WTC11 (cell line): ENCODE data around the gene UBXN6. TPM values are rescaled to one million over a fixed set of nuclear protein-coding genes. Genes with fewer than 3 reads are reported as not detected.

ENCODE experiments used
- ATAC-seq: fragments of 200-7000 bp; cut with Tn5 transposase; 2 replicates; pipeline ENCODE4 v1.10.0; 2021; ENCODE audit warnings: mild to moderate bottlenecking, moderate library complexity
- CTCF ChIA-PET: fragments of 300-600 bp; sonication (Branson Sonifier 250); formaldehyde crosslinking; loops from one replicate; lab custom pipeline; 2021; ENCODE audit warnings: antibody characterized with exemption; lab: Charles Lee
- POLR2A ChIA-PET: fragments of 350-600 bp; sonication (Branson Sonifier 250); formaldehyde crosslinking; loops from one replicate; lab custom pipeline; 2021; ENCODE audit warnings: antibody characterized with exemption; lab: Charles Lee
- DNase-seq: peaks from one replicate; pipeline ENCODE4 v3.0.0; 2021; ENCODE audit warnings: low spot score
- H3K27ac Mint-ChIP-seq: 2 replicates; pipeline ENCODE4 v1.8.0; 2021; ENCODE audit warnings: mixed read lengths
- H3K27me3 Mint-ChIP-seq: 2 replicates; pipeline ENCODE4 v1.8.0; 2021; ENCODE audit warnings: low read depth, mild to moderate bottlenecking, moderate library complexity, mixed read lengths
- H3K36me3 Mint-ChIP-seq: 2 replicates; pipeline ENCODE4 v1.8.0; 2021; ENCODE audit warnings: mixed read lengths
- H3K4me1 Mint-ChIP-seq: 2 replicates; pipeline ENCODE4 v1.8.0; 2022; ENCODE audit warnings: mixed read lengths
- H3K4me3 Mint-ChIP-seq: 2 replicates; pipeline ENCODE4 v1.8.0; 2021; ENCODE audit warnings: mild to moderate bottlenecking, moderate library complexity, mixed read lengths
- H3K9me3 Mint-ChIP-seq: 2 replicates; pipeline ENCODE4 v1.8.0; 2021; ENCODE audit warnings: mixed read lengths
- ATF2 ChIP-seq: sonication (generic); formaldehyde crosslinking; IDR thresholded peaks from 2 replicates; pipeline ENCODE4 v1.8.1; 2022; ENCODE audit warnings: low read depth, missing genetic modification reagents, borderline replicate concordance
- CREB1 ChIP-seq: sonication (generic); formaldehyde crosslinking; IDR thresholded peaks from 2 replicates; pipeline ENCODE4 v1.8.0; 2023; ENCODE audit warnings: mild to moderate bottlenecking, missing genetic modification reagents
- CTCF ChIP-seq: fragments of 200-600 bp; IDR thresholded peaks from 2 replicates; pipeline ENCODE4 v1.8.0; 2022; ENCODE audit warnings: antibody characterized with exemption
- ETV6 ChIP-seq: sonication (generic); formaldehyde crosslinking; IDR thresholded peaks from 2 replicates; pipeline ENCODE4 v1.8.1; 2022; ENCODE audit warnings: mild to moderate bottlenecking, missing genetic modification reagents
- FOXP1 ChIP-seq: sonication (generic); formaldehyde crosslinking; IDR thresholded peaks from 2 replicates; pipeline ENCODE4 v1.8.0; 2022; ENCODE audit warnings: missing genetic modification reagents, mild to moderate bottlenecking, moderate library complexity, borderline replicate concordance
- HMGA2 ChIP-seq: fragments of 250-450 bp; sonication (Bioruptor Pico); IDR thresholded peaks from 2 replicates; pipeline ENCODE4 v1.4.0; 2021; ENCODE audit warnings: mild to moderate bottlenecking, moderate library complexity
- JAZF1 ChIP-seq: fragments of 250-450 bp; sonication (Bioruptor Pico); IDR thresholded peaks from 2 replicates; pipeline ENCODE4 v1.9.0; 2021; ENCODE audit warnings: moderate library complexity, mild to moderate bottlenecking, inconsistent platforms
- MYBL2 ChIP-seq: sonication (generic); formaldehyde crosslinking; IDR thresholded peaks from 2 replicates; pipeline ENCODE4 v1.8.1; 2023; ENCODE audit warnings: mild to moderate bottlenecking, moderate library complexity, missing genetic modification reagents
- NFE2L1 ChIP-seq: sonication (generic); formaldehyde crosslinking; IDR thresholded peaks from 2 replicates; pipeline ENCODE4 v1.8.1; 2023; ENCODE audit warnings: missing genetic modification reagents
- SMAD3 ChIP-seq: sonication (generic); formaldehyde crosslinking; IDR thresholded peaks from 2 replicates; pipeline ENCODE4 v1.8.0; 2022; ENCODE audit warnings: missing genetic modification reagents, mild to moderate bottlenecking, borderline replicate concordance
- SMAD4 ChIP-seq: sonication (generic); formaldehyde crosslinking; IDR thresholded peaks from 2 replicates; pipeline ENCODE4 v1.8.0; 2022; ENCODE audit warnings: mild to moderate bottlenecking, missing genetic modification reagents
- STAT6 ChIP-seq: sonication (generic); formaldehyde crosslinking; conservative IDR thresholded peaks from 2 replicates; pipeline ENCODE4 v1.8.1; 2023; ENCODE audit warnings: mild to moderate bottlenecking, low read depth, missing genetic modification reagents, moderate library complexity
- ZNF425 ChIP-seq: fragments of 250-450 bp; sonication (Bioruptor Pico); conservative IDR thresholded peaks from 2 replicates; pipeline ENCODE4 v1.9.0; 2021; ENCODE audit warnings: mild to moderate bottlenecking
- ZNF671 ChIP-seq: fragments of 250-450 bp; sonication (Bioruptor Pico); IDR thresholded peaks from 2 replicates; pipeline ENCODE4 v1.8.0; 2021; ENCODE audit warnings: mild to moderate bottlenecking
- total RNA-seq: library from RNA; stranded (reverse); gene quantifications from 3 replicates; pipeline ENCODE4 v1.2.3, GENCODE V29; 2021
- TF ChIP-seq, protein P1 (sequence below): sonication (generic); formaldehyde crosslinking; IDR thresholded peaks from 2 replicates; pipeline ENCODE4 v1.8.0; 2022; ENCODE audit warnings: mild to moderate bottlenecking, missing genetic modification reagents
- TF ChIP-seq, protein P2 (sequence below): sonication (generic); formaldehyde crosslinking; IDR thresholded peaks from 2 replicates; pipeline ENCODE4 v1.8.1; 2023; ENCODE audit warnings: mild to moderate bottlenecking, missing genetic modification reagents, moderate library complexity
- TF ChIP-seq, protein P3 (sequence below): sonication (generic); formaldehyde crosslinking; IDR thresholded peaks from 2 replicates; pipeline ENCODE4 v1.8.1; 2022; ENCODE audit warnings: mild to moderate bottlenecking, moderate library complexity, missing genetic modification reagents

UBXN6 gene
- total RNA-seq, 1 experiment from 2014 or later = 34.8 TPM

- TF ChIP-seq STAT6 = no peak
- TF ChIP-seq, all 79 proteins: peak for 0
Measured at GRCh38 chr19:4500841-4501591, 43.4 kb upstream of the UBXN6 start (continued).

DNA sequence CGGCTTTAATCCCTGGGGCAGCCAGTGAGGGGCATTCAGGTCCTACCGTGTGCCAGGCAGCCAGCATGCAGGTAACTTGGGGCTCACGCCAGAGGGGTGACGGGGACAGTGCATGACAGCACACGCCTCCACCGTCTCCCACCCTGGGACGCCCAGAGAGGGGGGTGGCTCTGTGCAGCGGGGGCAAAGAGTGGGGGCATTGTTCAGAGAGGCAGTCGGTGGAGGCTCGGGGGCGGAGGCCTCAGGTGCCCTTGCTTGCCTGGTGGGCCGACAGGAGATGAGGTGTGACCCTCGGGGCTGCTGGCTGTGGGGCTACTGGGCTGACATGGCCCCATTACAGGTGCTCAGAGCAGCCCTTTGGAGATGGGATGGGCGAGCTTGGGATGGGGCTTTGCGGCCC, 42.3 kb upstream of the UBXN6 start:
- no peak for TF ChIP-seq ZNF671 (CRISPR knock-in tag)
- TF ChIP-seq, protein P1, sequence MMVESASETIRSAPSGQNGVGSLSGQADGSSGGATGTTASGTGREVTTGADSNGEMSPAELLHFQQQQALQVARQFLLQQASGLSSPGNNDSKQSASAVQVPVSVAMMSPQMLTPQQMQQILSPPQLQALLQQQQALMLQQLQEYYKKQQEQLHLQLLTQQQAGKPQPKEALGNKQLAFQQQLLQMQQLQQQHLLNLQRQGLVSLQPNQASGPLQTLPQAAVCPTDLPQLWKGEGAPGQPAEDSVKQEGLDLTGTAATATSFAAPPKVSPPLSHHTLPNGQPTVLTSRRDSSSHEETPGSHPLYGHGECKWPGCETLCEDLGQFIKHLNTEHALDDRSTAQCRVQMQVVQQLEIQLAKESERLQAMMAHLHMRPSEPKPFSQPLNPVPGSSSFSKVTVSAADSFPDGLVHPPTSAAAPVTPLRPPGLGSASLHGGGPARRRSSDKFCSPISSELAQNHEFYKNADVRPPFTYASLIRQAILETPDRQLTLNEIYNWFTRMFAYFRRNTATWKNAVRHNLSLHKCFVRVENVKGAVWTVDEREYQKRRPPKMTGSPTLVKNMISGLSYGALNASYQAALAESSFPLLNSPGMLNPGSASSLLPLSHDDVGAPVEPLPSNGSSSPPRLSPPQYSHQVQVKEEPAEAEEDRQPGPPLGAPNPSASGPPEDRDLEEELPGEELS = no peak
- TF ChIP-seq NFE2L1 (CRISPR knock-in tag) = no peak
- TF ChIP-seq, protein P2, sequence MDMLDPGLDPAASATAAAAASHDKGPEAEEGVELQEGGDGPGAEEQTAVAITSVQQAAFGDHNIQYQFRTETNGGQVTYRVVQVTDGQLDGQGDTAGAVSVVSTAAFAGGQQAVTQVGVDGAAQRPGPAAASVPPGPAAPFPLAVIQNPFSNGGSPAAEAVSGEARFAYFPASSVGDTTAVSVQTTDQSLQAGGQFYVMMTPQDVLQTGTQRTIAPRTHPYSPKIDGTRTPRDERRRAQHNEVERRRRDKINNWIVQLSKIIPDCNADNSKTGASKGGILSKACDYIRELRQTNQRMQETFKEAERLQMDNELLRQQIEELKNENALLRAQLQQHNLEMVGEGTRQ (CRISPR knock-in tag) = no peak
- TF ChIP-seq CREB1 (CRISPR knock-in tag) = no peak
- no peak for TF ChIP-seq JAZF1 (CRISPR knock-in tag)
- Mint-ChIP-seq H3K36me3 (peaks cover 10% of the 10 kb centered on the region), H3K4me3 (no peak overlapping the region), H3K27me3 (no peaks in the 10 kb centered on the region), H3K27ac (no peak overlapping the region), H3K4me1 (no peaks in the 10 kb centered on the region), H3K9me3 (no peaks in the 10 kb centered on the region)
- DNase-seq (no peak), ATAC-seq (no peak)
- ChIA-PET POLR2A (no interaction called here), CTCF (interaction anchor here (0.7 to 6.7 kb wide), 4 partner anchors 24 to 136 kb away, joined by 3 to 38 read pairs (median 5); no protein-coding TSS in a partner anchor)

- ChIA-PET POLR2A (no interaction called here), CTCF (interaction anchor here (1.0 to 6.7 kb wide), 3 partner anchors 25 to 137 kb away, joined by 4 to 38 read pairs (median 6); no protein-coding TSS in a partner anchor)
- H3K27ac Mint-ChIP-seq = no peak overlapping the region
- no peak overlapping the region for H3K4me3 Mint-ChIP-seq
- no peak for DNase-seq
- ATAC-seq = no peak
- H3K9me3 Mint-ChIP-seq = no peaks in the 10 kb centered on the region
- no peak for TF ChIP-seq HMGA2 (CRISPR knock-in tag)
- no peak for TF ChIP-seq SMAD4 (CRISPR knock-in tag)
- no peak for TF ChIP-seq ATF2 (CRISPR knock-in tag)
- TF ChIP-seq, protein P3, sequence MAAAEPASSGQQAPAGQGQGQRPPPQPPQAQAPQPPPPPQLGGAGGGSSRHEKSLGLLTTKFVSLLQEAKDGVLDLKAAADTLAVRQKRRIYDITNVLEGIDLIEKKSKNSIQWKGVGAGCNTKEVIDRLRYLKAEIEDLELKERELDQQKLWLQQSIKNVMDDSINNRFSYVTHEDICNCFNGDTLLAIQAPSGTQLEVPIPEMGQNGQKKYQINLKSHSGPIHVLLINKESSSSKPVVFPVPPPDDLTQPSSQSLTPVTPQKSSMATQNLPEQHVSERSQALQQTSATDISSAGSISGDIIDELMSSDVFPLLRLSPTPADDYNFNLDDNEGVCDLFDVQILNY (CRISPR knock-in tag) = no peak
- TF ChIP-seq SMAD3 (CRISPR knock-in tag) = no peak
- no peak for TF ChIP-seq FOXP1 (CRISPR knock-in tag)
- no peak for TF ChIP-seq ZNF425 (CRISPR knock-in tag)
- TF ChIP-seq MYBL2 = no peak
- no peak for TF ChIP-seq CTCF
- no peak for TF ChIP-seq ETV6 (CRISPR knock-in tag)
- TF ChIP-seq, all 79 proteins: peak for 0
- Mint-ChIP-seq H3K36me3 (peaks cover 13% of the 10 kb centered on the region), H3K4me1 (no peaks in the 10 kb centered on the region), H3K27me3 (no peaks in the 10 kb centered on the region)
Measured at GRCh38 chr19:4499318-4499717, 41.7 kb upstream of the UBXN6 start.
